KMS-11 (cell line): ENCODE measurements around the gene LRPAP1.

Experiments
- H2AFZ ChIP-seq: fragments of 200-600 bp; sonication (generic); 2 replicates; pipeline ENCODE4 v1.6.1; 2016; ENCODE audit warnings: antibody characterized with exemption, mixed run types, low read depth
- H3K27ac ChIP-seq: fragments of 200-600 bp; sonication (generic); 2 replicates; pipeline ENCODE4 v1.6.1; 2016; ENCODE audit warnings: mild to moderate bottlenecking, mixed run types
- H3K27me3 ChIP-seq: fragments of 200-600 bp; sonication (generic); 2 replicates; pipeline ENCODE4 v1.6.1; 2017; ENCODE audit warnings: mild to moderate bottlenecking, low read depth, mixed run types, moderate library complexity; ENCODE audit not compliant: insufficient read depth
- H3K36me3 ChIP-seq: fragments of 200-600 bp; sonication (generic); 2 replicates; pipeline ENCODE4 v1.6.1; 2017; ENCODE audit warnings: mild to moderate bottlenecking, mixed run types; ENCODE audit not compliant: insufficient read depth
- H3K4me1 ChIP-seq: fragments of 200-600 bp; sonication (generic); 2 replicates; pipeline ENCODE4 v1.6.1; 2016; ENCODE audit warnings: mild to moderate bottlenecking, low read depth, mixed run types; ENCODE audit not compliant: poor library complexity, severe bottlenecking
- H3K4me2 ChIP-seq: fragments of 200-600 bp; sonication (generic); 2 replicates; pipeline ENCODE4 v1.7.0; 2016; ENCODE audit warnings: mild to moderate bottlenecking, mixed run types
- H3K4me3 ChIP-seq: fragments of 200-600 bp; sonication (generic); IDR thresholded peaks from 2 replicates; pipeline ENCODE4 v1.6.1; 2017; ENCODE audit warnings: low read depth, low read length, mixed read lengths; ENCODE audit not compliant: insufficient read depth
- H3K79me2 ChIP-seq: fragments of 200-600 bp; sonication (generic); 2 replicates; pipeline ENCODE4 v1.6.1; 2016; ENCODE audit warnings: low read depth, mixed run types; ENCODE audit not compliant: insufficient read depth
- H3K9ac ChIP-seq: fragments of 200-600 bp; sonication (generic); 2 replicates; pipeline ENCODE4 v1.6.1; 2016; ENCODE audit warnings: mild to moderate bottlenecking, mixed run types
- H4K20me1 ChIP-seq: fragments of 200-600 bp; sonication (generic); 2 replicates; pipeline ENCODE4 v1.6.1; 2016; ENCODE audit warnings: mild to moderate bottlenecking, mixed run types; ENCODE audit not compliant: insufficient read depth
- TF ChIP-seq, protein P1 (sequence below): fragments of 200-600 bp; sonication (generic); conservative IDR thresholded peaks from 2 replicates; pipeline ENCODE4 v1.6.1; 2017; ENCODE audit warnings: low read depth, mild to moderate bottlenecking, antibody characterized with exemption, low read length, moderate library complexity, mixed read lengths

LRPAP1 gene

DNA sequence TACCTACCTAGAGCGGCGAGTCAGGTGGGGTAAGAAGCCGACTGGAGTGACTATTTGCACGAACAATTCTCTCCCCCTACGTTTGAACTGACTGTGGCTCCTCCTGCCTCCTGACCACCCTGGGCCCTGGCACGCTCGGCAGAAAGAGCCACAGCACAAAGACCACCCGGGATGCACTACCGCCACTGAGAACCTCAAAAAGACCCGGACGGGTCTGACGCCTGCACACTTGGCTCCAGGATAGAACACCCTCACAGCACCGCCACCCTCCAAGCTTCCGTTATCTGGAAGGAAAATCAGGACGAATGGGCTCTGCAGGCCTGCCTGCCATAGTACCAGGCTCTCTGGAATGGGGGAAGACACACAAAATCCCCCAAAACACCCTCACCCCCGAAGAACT lies 2.2 kb downstream of the LRPAP1 start:
- H3K4me3 ChIP-seq: no peak overlapping the region

DNA sequence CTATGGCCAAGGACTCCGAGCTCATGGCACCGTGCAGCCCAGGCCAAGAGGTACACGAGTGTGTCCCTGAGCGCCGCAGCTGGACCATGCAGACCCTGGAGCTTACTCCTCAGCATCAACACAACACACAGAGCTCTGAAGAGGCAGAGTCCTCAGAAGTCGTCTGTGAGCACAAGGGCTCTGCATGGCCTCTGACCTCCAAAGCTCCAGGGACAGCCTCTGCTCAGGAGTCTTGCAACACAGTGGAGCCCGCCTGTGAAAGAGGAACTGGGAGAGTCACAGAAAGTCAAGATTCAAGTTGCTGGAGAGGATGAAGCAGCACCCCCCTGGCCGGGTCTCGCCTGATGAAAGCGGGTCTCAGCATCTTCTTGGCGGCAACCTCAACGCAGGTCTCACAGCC lies 2.9 kb downstream of the LRPAP1 start:
- no peak overlapping the region for H3K27ac ChIP-seq
- H2AFZ ChIP-seq: no peak overlapping the region
- H3K4me2 ChIP-seq: no peak overlapping the region
- TF ChIP-seq, protein P1, sequence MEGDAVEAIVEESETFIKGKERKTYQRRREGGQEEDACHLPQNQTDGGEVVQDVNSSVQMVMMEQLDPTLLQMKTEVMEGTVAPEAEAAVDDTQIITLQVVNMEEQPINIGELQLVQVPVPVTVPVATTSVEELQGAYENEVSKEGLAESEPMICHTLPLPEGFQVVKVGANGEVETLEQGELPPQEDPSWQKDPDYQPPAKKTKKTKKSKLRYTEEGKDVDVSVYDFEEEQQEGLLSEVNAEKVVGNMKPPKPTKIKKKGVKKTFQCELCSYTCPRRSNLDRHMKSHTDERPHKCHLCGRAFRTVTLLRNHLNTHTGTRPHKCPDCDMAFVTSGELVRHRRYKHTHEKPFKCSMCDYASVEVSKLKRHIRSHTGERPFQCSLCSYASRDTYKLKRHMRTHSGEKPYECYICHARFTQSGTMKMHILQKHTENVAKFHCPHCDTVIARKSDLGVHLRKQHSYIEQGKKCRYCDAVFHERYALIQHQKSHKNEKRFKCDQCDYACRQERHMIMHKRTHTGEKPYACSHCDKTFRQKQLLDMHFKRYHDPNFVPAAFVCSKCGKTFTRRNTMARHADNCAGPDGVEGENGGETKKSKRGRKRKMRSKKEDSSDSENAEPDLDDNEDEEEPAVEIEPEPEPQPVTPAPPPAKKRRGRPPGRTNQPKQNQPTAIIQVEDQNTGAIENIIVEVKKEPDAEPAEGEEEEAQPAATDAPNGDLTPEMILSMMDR: no peak
- no peak overlapping the region for H3K4me3 ChIP-seq
- no peak overlapping the region for H3K9ac ChIP-seq
- no peaks in the 10 kb centered on the region for H4K20me1 ChIP-seq
- peaks cover 6% of the 10 kb centered on the region; the same call in 1 of the 2 replicates for H3K79me2 ChIP-seq
- no peaks in the 10 kb centered on the region for H3K36me3 ChIP-seq
- no peaks in the 10 kb centered on the region for H3K4me1 ChIP-seq
- H3K27me3 ChIP-seq: peaks cover 3% of the 10 kb centered on the region; the same call in 1 of the 2 replicates

More for the DNA sequence above, 2.2 kb downstream of the LRPAP1 start:
- TF ChIP-seq, protein P1: no peak
- Histone ChIP-seq H4K20me1 (no peaks in the 10 kb centered on the region), H3K4me2 (no peak overlapping the region), H3K79me2 (peaks cover 6% of the 10 kb centered on the region; the same call in 1 of the 2 replicates), H3K9ac (no peak overlapping the region), H3K27ac (no peak overlapping the region), H3K27me3 (peaks cover 3% of the 10 kb centered on the region; the same call in 1 of the 2 replicates), H3K4me1 (no peaks in the 10 kb centered on the region), H3K36me3 (no peaks in the 10 kb centered on the region), H2AFZ (no peak overlapping the region)

DNA sequence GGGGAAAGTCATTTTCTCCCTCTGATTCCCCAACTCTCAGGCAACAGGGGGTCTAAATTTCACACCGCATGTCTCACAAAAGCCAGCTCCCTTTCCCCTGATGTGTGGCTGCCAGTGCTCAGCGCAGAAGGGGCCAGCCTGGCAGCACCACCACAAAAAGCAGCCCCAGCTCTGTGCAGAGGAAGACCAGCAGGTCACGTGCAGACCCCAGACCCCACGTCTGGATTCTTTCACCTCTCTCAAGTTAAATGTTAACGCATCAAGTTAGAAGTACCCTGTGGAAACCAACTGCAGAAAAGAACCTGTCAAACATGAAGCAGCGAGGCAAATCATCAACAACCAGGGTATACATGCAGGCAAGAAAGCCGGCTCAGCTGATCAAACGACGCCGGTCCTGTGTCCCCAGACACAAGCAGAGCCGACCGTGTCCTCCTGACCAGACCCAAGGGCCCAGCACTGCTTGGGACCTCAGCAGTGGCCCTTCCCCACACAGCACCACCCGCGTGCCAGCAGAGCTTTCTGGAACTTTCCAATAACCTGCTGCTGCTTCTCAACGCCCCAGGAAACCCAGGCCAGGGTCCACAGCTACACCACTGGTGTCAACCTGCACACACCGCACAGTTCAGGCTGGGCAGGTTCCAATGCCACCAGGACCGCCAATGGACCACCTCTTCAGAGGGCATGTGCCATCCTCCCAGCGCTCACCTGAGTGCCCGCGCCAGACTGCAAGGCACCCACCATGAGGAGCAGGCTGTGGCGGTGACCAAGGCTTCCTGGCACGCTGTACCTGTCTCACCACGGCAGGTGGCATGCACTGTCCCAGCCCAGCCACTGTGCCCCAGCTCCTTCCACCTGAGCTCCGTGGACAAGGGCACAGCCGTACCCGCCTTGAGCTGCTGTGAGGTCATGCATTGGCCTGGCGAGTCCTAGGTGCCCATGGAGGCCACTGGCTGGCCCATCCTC lies 4.0 kb downstream of the LRPAP1 start:
- Histone ChIP-seq H4K20me1 (no peaks in the 10 kb centered on the region), H3K27me3 (no peaks in the 10 kb centered on the region), H3K36me3 (no peaks in the 10 kb centered on the region), H3K9ac (no peak overlapping the region), H3K4me3 (no peak overlapping the region), H2AFZ (no peak overlapping the region), H3K79me2 (peaks cover 6% of the 10 kb centered on the region; the same call in 1 of the 2 replicates), H3K4me2 (no peak overlapping the region), H3K4me1 (no peaks in the 10 kb centered on the region), H3K27ac (no peak overlapping the region)
- TF ChIP-seq, protein P1: no peak

DNA sequence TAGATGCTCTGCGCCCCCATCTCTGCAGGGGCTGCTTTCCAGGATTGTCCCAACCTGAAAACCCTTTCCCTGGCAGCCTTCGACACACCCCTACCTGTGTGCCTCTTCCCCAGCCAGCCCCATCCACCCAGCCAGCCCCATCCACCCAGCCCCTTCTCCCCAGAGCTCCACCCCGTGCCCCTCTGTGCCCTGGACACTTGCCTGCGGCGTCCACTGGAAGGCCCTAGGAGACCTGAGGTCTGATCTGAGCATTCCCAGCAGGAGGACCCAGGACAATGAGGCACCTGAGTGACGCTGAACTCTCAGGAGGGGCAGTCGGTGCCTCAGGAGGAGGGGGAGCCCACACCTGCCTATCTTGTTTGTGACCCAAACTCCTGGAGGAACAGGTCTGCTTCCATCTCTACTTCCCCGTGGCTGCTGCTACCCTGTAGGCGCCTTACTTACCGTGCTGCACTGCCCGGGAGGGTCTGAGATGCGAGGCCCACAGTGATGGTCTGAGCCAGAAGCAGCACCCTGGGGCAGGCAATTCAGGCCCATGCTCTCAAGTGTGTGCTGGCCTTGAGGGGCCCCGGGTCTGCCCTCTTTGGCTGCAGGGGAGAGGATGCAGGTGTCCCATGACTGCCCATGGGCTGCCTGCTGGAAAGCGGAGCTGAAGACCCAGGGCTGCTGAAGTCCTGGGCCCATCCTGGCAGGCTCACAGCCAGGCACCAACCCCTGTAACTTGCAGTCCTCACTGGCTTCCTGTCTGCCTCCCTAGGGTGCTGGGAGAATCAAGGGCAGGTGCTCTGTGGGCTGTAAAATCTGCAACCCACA lies 4.9 kb downstream of the LRPAP1 start:
- H3K4me1 ChIP-seq: no peaks in the 10 kb centered on the region
- no peaks in the 10 kb centered on the region for H3K27me3 ChIP-seq
- H3K36me3 ChIP-seq: no peaks in the 10 kb centered on the region
- no peak overlapping the region for H2AFZ ChIP-seq
- peaks cover 6% of the 10 kb centered on the region; the same call in 1 of the 2 replicates for H3K79me2 ChIP-seq
- TF ChIP-seq, protein P1: no peak
- no peak overlapping the region for H3K9ac ChIP-seq
- H3K27ac ChIP-seq: no peak overlapping the region
- no peak overlapping the region for H3K4me3 ChIP-seq
- no peaks in the 10 kb centered on the region for H4K20me1 ChIP-seq
- no peak overlapping the region for H3K4me2 ChIP-seq
